Measurements from ENCODE around the gene CLSTN1. TPM values are rescaled to one million over a fixed set of nuclear protein-coding genes. Genes with fewer than 3 reads are reported as not detected.

The CLSTN1 gene
- total and polyA plus RNA-seq, 2 of the 8 experiments (the other 6 are each of a cell fraction or from before 2014, with no cell fraction given), result 34.2 to 97.4 TPM

DNA sequence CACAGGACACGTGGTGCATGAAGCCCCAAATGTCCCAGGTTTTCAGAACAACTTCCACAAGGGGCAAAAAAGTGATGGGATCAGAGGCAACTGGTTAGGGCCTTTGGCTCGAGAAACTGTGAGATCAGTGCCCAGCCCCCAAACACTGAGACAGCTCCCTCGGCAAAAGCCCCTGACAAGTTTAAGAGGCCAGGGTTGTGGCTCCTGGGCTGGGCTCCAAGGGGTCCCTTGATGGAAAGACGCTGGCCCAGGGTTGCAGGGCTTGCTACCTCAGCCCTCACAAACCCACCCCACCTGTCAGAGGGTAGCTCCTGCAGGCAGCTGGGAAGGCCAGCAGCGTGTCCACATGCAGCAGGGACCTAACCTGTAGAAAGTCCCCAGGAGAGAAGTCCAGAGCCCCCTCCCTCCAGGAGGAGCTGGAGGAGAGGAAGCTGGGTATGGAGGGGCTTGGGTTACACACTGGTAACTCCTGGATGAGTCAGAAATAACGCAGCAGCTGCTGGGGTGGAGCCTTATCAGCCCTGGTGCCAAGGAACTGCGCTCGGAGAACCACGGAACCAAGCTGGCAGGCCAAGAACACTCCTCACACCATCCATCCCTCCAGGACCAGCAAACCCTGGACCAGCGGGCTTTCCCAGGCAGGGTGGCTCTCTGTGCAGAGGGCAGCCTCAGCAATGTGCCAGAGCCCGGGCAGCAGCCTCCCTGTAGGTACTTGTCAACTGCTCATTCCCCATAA, 48.8 kb upstream of the CLSTN1 start:
- Histone ChIP-seq H3K4me3 (ENCODE audit: extremely low read depth in 1 of 4, insufficient read depth in 2 of 4, low read depth in 3 of 4, low read length in 4 of 4) (no peak overlapping the region), H3K79me2 (ENCODE audit: control insufficient read depth in 1 of 2, insufficient read depth in 2 of 2, low read length in 2 of 2) (no peaks in the 10 kb centered on the region), H2BK120ac (replicated peaks; ENCODE audit: low read depth, low read length) (no peak overlapping the region), H3K23ac (ENCODE audit: insufficient read length) (no peak overlapping the region), H4K20me1 (replicated peaks in 1 of 2; ENCODE audit: control insufficient read depth in 1 of 2, insufficient read depth in 2 of 2, low read length in 2 of 2) (no peaks in the 10 kb centered on the region), H3K27me3 (replicated peaks in 1 of 4; ENCODE audit: control insufficient read depth in 3 of 4, extremely low read depth in 1 of 4, insufficient read depth in 3 of 4, low read length in 3 of 4) (no peaks in the 10 kb centered on the region), H2AK5ac (ENCODE audit: low read depth, low read length) (no peak overlapping the region), H3K79me1 (ENCODE audit: low read depth, low read length) (no peaks in the 10 kb centered on the region; the same call in 1 of the 2 replicates), H2AFZ (ENCODE audit: low read length) (no peak overlapping the region), H3K4me2 (ENCODE audit: insufficient read depth in 1 of 2, low read depth in 2 of 2, low read length in 2 of 2) (no peak overlapping the region), H4K8ac (ENCODE audit: extremely low read depth, insufficient read depth, low read length) (no peak overlapping the region), H4K5ac (ENCODE audit: insufficient read length, low read depth, low read length) (no peak overlapping the region), H2BK5ac (ENCODE audit: low read depth, low read length) (no peak overlapping the region), H3K4ac (replicated peaks; ENCODE audit: insufficient read length, low read depth, low read length) (no peak overlapping the region), H3K4me1 (replicated peaks in 1 of 4; ENCODE audit: control insufficient read depth in 3 of 4, insufficient read depth in 4 of 4, low read length in 3 of 4) (peaks cover 0 to 6% (median 5%) of the 10 kb centered on the region in 4 experiments; a peak in 5 of 7 replicates), H2BK15ac (ENCODE audit: low read length) (no peak overlapping the region), H3K36me3 (ENCODE audit: control insufficient read depth in 2 of 4, insufficient read depth in 4 of 4, low read length in 3 of 4) (no peaks in the 10 kb centered on the region; a peak in 1 of 8 replicates), H3K9me3 (ENCODE audit: insufficient read depth in 2 of 2, low read depth in 1 of 2, low read length in 1 of 2) (no peaks in the 10 kb centered on the region), H3K23me2 (ENCODE audit: low read depth, low read length) (no peaks in the 10 kb centered on the region; the same call in 1 of the 2 replicates), H3K56ac (replicated peaks; ENCODE audit: insufficient read length, low read depth, low read length) (no peak overlapping the region), H3K9ac (replicated peaks in 1 of 4; ENCODE audit: extremely low read depth in 1 of 4, low read depth in 3 of 4, low read length in 3 of 4) (no peak overlapping the region), H2BK12ac (ENCODE audit: low read depth, low read length) (no peak overlapping the region), H2BK20ac (ENCODE audit: low read length) (no peak overlapping the region), H3K18ac (ENCODE audit: extremely low read depth, low read length) (no peak overlapping the region), H3K14ac (ENCODE audit: insufficient read length) (no peak overlapping the region), H4K91ac (replicated peaks; ENCODE audit: insufficient read length, low read length) (no peak overlapping the region), H3K27ac (ENCODE audit: low read depth, low read length) (no peak overlapping the region)
- DNase-seq (ENCODE audit: low read depth in 1 of 2, low spot score in 2 of 2), result no peak
- no peak for FAIRE-seq
- no peak for TF ChIP-seq KDM4A (IDR thresholded peaks at IDR 0.05; ENCODE audit: low read depth, low read length, severe bottlenecking)
- TF ChIP-seq HDAC2 (IDR thresholded peaks at IDR 0.05; ENCODE audit: borderline replicate concordance in 1 of 2, low read depth in 2 of 2, low read length in 2 of 2), result no peak
- TF ChIP-seq SUZ12 (IDR thresholded peaks at IDR 0.05; ENCODE audit: low read length), result no peak
- TF ChIP-seq TAF1 (IDR thresholded peaks at IDR 0.05; ENCODE audit: low read depth, low read length), result no peak
- TF ChIP-seq RFX5 (IDR thresholded peaks at IDR 0.05; ENCODE audit: borderline replicate concordance, low read depth, low read length), result no peak
- TF ChIP-seq FOSL1 (IDR thresholded peaks at IDR 0.05; ENCODE audit: insufficient read depth, low read depth, low read length), result no peak
- TF ChIP-seq SP2 (IDR thresholded peaks at IDR 0.05; ENCODE audit: low read length), result no peak
- TF ChIP-seq MAFK (IDR thresholded peaks at IDR 0.05; ENCODE audit: low read depth, low read length), result no peak
- no peak for TF ChIP-seq SIN3A (conservative IDR thresholded peaks at IDR 0.05 in 1 of 2, IDR thresholded peaks at IDR 0.05 in 1 of 2; ENCODE audit: low read depth in 1 of 2, low read length in 2 of 2)
- 87% methylated on average over 11 of the region's 11 CpGs; no CpG with 5 or more reads in 1 of the 2 experiments for WGBS, 2 experiments (ENCODE audit: extremely low coverage in 1 of 2, insufficient coverage in 1 of 2, insufficient read length in 1 of 2, insufficient replicate concordance in 2 of 2, low coverage in 1 of 2, low lambda C conversion rate in 2 of 2, missing lambda C conversion rate in 1 of 2)
- ChIA-PET CTCF (ENCODE audit: partially characterized antibody) (interaction anchor here (0.5 to 17.3 kb wide), 20 partner anchors 11 to 1861 kb away, joined by 3 to 312 read pairs (median 6); partner anchors contain the start of genes CENPS, LZIC and NMNAT1), POLR2A (ENCODE audit: partially characterized antibody) (interaction anchor here (1.0 to 2.2 kb wide), 5 partner anchors 10 to 112 kb away, joined by 3 to 7 read pairs (median 3); partner anchors contain the start of genes LZIC and NMNAT1)

Measured in H1 (cell line).